ENCODE data around the gene ACTL8.

DNA sequence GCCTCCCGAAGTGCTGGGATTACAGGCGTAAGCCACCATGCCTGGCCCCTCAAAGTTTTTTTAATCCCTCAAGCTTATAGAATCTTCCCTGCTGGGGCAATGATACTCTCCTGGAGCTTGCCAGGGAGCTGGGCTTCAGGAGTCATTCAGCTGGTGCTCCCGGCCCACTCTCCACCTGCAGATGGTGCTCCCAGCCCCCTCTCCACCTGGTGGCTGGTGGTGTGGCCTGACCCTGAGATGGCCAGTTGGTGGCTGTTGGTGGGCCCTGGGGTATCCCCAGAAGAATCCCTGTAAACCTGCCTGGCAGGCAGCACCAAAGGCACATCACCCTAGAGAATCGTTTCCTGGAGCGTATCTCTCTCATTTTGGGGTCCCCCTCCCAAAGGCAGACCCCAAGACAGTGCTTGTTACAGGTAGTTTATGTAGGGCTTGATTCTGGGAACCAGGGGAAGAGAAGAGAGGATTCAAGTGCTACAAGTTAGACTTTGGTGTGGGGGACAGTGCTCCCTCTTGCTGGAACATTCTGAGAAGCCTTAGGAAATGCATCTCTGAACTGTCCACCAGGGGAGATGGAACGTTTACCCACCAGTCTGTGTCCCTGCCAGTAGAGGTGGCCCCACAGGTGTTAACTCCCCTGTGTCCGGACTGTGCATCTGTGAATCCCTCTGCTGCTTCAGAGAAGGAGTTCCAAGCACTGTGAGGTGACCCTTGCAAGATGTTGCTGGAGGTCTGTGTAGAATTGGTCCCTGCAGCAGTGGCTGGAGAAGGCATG is 29.1 kb upstream of the ACTL8 start:
- TF ChIP-seq, protein P1, sequence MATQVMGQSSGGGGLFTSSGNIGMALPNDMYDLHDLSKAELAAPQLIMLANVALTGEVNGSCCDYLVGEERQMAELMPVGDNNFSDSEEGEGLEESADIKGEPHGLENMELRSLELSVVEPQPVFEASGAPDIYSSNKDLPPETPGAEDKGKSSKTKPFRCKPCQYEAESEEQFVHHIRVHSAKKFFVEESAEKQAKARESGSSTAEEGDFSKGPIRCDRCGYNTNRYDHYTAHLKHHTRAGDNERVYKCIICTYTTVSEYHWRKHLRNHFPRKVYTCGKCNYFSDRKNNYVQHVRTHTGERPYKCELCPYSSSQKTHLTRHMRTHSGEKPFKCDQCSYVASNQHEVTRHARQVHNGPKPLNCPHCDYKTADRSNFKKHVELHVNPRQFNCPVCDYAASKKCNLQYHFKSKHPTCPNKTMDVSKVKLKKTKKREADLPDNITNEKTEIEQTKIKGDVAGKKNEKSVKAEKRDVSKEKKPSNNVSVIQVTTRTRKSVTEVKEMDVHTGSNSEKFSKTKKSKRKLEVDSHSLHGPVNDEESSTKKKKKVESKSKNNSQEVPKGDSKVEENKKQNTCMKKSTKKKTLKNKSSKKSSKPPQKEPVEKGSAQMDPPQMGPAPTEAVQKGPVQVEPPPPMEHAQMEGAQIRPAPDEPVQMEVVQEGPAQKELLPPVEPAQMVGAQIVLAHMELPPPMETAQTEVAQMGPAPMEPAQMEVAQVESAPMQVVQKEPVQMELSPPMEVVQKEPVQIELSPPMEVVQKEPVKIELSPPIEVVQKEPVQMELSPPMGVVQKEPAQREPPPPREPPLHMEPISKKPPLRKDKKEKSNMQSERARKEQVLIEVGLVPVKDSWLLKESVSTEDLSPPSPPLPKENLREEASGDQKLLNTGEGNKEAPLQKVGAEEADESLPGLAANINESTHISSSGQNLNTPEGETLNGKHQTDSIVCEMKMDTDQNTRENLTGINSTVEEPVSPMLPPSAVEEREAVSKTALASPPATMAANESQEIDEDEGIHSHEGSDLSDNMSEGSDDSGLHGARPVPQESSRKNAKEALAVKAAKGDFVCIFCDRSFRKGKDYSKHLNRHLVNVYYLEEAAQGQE (IDR thresholded peaks at IDR 0.05; ENCODE audit: insufficient read depth in 1 of 2, low read depth in 2 of 2, low read length in 2 of 2) = no peak
- TF ChIP-seq TAF1 (IDR thresholded peaks at IDR 0.05; ENCODE audit: borderline replicate concordance, insufficient read depth, low read length) (no peak), POLR2AphosphoS5 (IDR thresholded peaks at IDR 0.05; ENCODE audit: low read depth, low read length) (no peak), FOXP2 (optimal IDR thresholded peaks at IDR 0.05; ENCODE audit: borderline replicate concordance, extremely low read depth, extremely low read length, insufficient read depth) (no peak), SIN3A (IDR thresholded peaks at IDR 0.05; ENCODE audit: borderline replicate concordance, insufficient read depth, low read length) (no peak)

All from PFSK-1 (cell line).